Transverse colon (tissue), 4 donors: Measurements from ENCODE around the gene LRRC45. TPM values are rescaled to one million over a fixed set of nuclear protein-coding genes. Genes with fewer than 3 reads are reported as not detected.

Experiments
- DNase-seq: peaks from one replicate; pipeline ENCODE4 v3.0.0-alpha.2; 2019
- H3K27ac ChIP-seq, 4 donors: fragments of 200-600 bp; sonication (generic); 2 replicates each; pipeline ENCODE4 v1.5.1; 2016 to 2018; ENCODE audit warnings: inconsistent platforms in 4 of 4
- H3K27me3 ChIP-seq: fragments of 200-600 bp; sonication (generic); 2 replicates; pipeline ENCODE4 v1.5.1; 2017; ENCODE audit warnings: inconsistent platforms
- H3K36me3 ChIP-seq, 4 donors: fragments of 200-600 bp; sonication (generic); 2 replicates each; pipeline ENCODE4 v1.5.1; 2017 to 2019; ENCODE audit warnings: inconsistent platforms in 4 of 4
- H3K4me1 ChIP-seq, 4 donors: fragments of 200-600 bp; sonication (generic); 2 replicates each; pipeline ENCODE4 v1.5.1; 2017 to 2020; ENCODE audit warnings: inconsistent platforms in 4 of 4
- H3K4me3 ChIP-seq, 4 donors: fragments of 200-600 bp; sonication (generic); 1 replicate in 1 of 4; 2 replicates in 3 of 4; pipeline versions ENCODE4 v1.5.1 to v1.6.1; 2017 to 2019; ENCODE audit warnings: inconsistent platforms in 4 of 4
- H3K9me3 ChIP-seq, 2 donors: fragments of 200-600 bp; sonication (generic); 2 replicates each; pipeline ENCODE4 v1.5.1; 2017 to 2019; ENCODE audit warnings: inconsistent platforms in 2 of 2
- CTCF ChIP-seq, 5 experiments: fragments of 200-600 bp in 3 of 5; fragments of 450-650 bp in 2 of 5; sonication (generic) in 3 of 5; IDR thresholded peaks; 1 replicate in 2 of 5; 2 replicates in 3 of 5; pipeline ENCODE4 v1.5.1; 2016 to 2017; ENCODE audit warnings: antibody characterized with exemption in 5 of 5, inconsistent platforms in 3 of 5, mild to moderate bottlenecking in 2 of 5, moderate library complexity in 1 of 5
- EP300 ChIP-seq: sonication (generic); formaldehyde crosslinking; IDR thresholded peaks from one replicate; pipeline ENCODE4 v1.6.1; 2017; ENCODE audit warnings: antibody characterized with exemption, low read depth
- POLR2A ChIP-seq: fragments of 450-650 bp; IDR thresholded peaks from one replicate; pipeline ENCODE4 v1.6.1; 2016; ENCODE audit warnings: antibody characterized with exemption, mild to moderate bottlenecking, moderate library complexity
- POLR2AphosphoS5 ChIP-seq, 3 donors: sonication (generic); formaldehyde crosslinking; IDR thresholded peaks; one replicate each; pipeline ENCODE4 v1.6.1; 2016; ENCODE audit warnings: antibody characterized with exemption in 3 of 3
- WGBS, 2 donors: methylation state at CpG; one replicate each; pipeline ENCODE4 v1.1.5; 2018; ENCODE audit warnings: low coverage in 1 of 2; 5-methylcytosine and 5-hydroxymethylcytosine counted together
- in situ Hi-C, 4 donors: fragments of 200-750 bp; cut with MboI; loops; one replicate each; pipeline versions ENCODE4 v1.15.0 to v1.15.1; 2017; ENCODE audit warnings: low sequenced_read_pairs in 3 of 4, low pct_ligation_motif_present in 1 of 4, low pct_unique_long_range_greater_than_20kb in 1 of 4
- intact Hi-C: fragments of 100-400 bp; cut with DNase I; formaldehyde crosslinking; loops from one replicate; pipeline ENCODE4 v1.15.1; 2023; ENCODE audit warnings: low total_unique reads
- total RNA-seq, 4 donors: library from RNA; depleted of rRNA; stranded (reverse); fragments of >200 nt; gene quantifications; one replicate each; pipeline ENCODE4 v1.1.0, GENCODE V29; 2016

Gene LRRC45
- total RNA-seq, 4 donors from 2014 or later = 12.7 to 40.6 (median 23.5) TPM

- Histone ChIP-seq H3K27me3 (no peaks in the 10 kb centered on the region), H3K9me3 (no peaks in the 10 kb centered on the region), H3K27ac (no peak overlapping the region), H3K36me3 (no peaks in the 10 kb centered on the region), H3K4me1 (peaks cover 0 to 13% (median 5%) of the 10 kb centered on the region in 4 donors), H3K4me3 (no peak overlapping the region)
- 40 to 79% methylated on average over 1 to 24 of the region's 24 CpGs for WGBS, 2 donors
- TF ChIP-seq CTCF (IDR thresholded peaks at IDR 0.05) (no peak), EP300 (no peak), POLR2A (no peak), POLR2AphosphoS5 (IDR thresholded peaks at IDR 0.05) (no peak)
- no peak for DNase-seq
- in situ Hi-C loops = no loop called here
- intact Hi-C loops = no loop called here
Observed at GRCh38 chr17:82006468-82007227, 16.5 kb upstream of the LRRC45 start.

GRCh38 chr17:82007228-82007494 lies 15.9 kb upstream of the LRRC45 start:
- 90% methylated on average over 6 of the region's 6 CpGs; no CpG with 5 or more reads in 1 of the 2 donors for WGBS, 2 donors
- Histone ChIP-seq H3K9me3 (no peaks in the 10 kb centered on the region), H3K36me3 (no peaks in the 10 kb centered on the region), H3K4me1 (peaks cover 0 to 13% (median 5%) of the 10 kb centered on the region in 4 donors), H3K27me3 (no peaks in the 10 kb centered on the region), H3K4me3 (no peak overlapping the region), H3K27ac (no peak overlapping the region)
- TF ChIP-seq POLR2AphosphoS5 (IDR thresholded peaks at IDR 0.05) (no peak), POLR2A (no peak), CTCF (IDR thresholded peaks at IDR 0.05) (no peak), EP300 (no peak)
- in situ Hi-C loops = no loop called here
- intact Hi-C loops = no loop called here
- no peak for DNase-seq

GRCh38 chr17:82007495-82008257 lies 15.4 kb upstream of the LRRC45 start:
- no peaks in the 10 kb centered on the region for H3K9me3 ChIP-seq
- no peak overlapping the region for H3K4me3 ChIP-seq
- WGBS, 2 donors = 85% methylated on average over 26 of the region's 30 CpGs; no CpG with 5 or more reads in 1 of the 2 donors
- intact Hi-C loops (no loop called here), in situ Hi-C loops (no loop called here)
- H3K4me1 ChIP-seq = peaks cover 0 to 13% (median 5%) of the 10 kb centered on the region in 4 donors
- no peaks in the 10 kb centered on the region for H3K27me3 ChIP-seq
- no peak for DNase-seq
- H3K27ac ChIP-seq = no peak overlapping the region
- TF ChIP-seq CTCF (IDR thresholded peaks at IDR 0.05) (no peak), EP300 (no peak), POLR2AphosphoS5 (IDR thresholded peaks at IDR 0.05) (no peak), POLR2A (no peak)
- H3K36me3 ChIP-seq = no peaks in the 10 kb centered on the region

GRCh38 chr17:82008258-82008940 lies 14.7 kb upstream of the LRRC45 start:
- intact Hi-C loops = no loop called here
- H3K36me3 ChIP-seq = no peaks in the 10 kb centered on the region
- no peak for TF ChIP-seq CTCF (IDR thresholded peaks at IDR 0.05)
- no peak for TF ChIP-seq POLR2AphosphoS5 (IDR thresholded peaks at IDR 0.05)
- TF ChIP-seq EP300 = no peak
- no peak for TF ChIP-seq POLR2A
- H3K9me3 ChIP-seq = no peaks in the 10 kb centered on the region
- in situ Hi-C loops = no loop called here
- no peak for DNase-seq
- no peak overlapping the region for H3K4me3 ChIP-seq
- 73 to 94% methylated on average over 4 to 23 of the region's 26 CpGs for WGBS, 2 donors
- no peak overlapping the region for H3K27ac ChIP-seq
- peaks cover 0 to 9% (median 4%) of the 10 kb centered on the region in 4 donors for H3K4me1 ChIP-seq
- no peaks in the 10 kb centered on the region for H3K27me3 ChIP-seq
